ENCODE results near the gene C2CD2.

The C2CD2 gene

DNA sequence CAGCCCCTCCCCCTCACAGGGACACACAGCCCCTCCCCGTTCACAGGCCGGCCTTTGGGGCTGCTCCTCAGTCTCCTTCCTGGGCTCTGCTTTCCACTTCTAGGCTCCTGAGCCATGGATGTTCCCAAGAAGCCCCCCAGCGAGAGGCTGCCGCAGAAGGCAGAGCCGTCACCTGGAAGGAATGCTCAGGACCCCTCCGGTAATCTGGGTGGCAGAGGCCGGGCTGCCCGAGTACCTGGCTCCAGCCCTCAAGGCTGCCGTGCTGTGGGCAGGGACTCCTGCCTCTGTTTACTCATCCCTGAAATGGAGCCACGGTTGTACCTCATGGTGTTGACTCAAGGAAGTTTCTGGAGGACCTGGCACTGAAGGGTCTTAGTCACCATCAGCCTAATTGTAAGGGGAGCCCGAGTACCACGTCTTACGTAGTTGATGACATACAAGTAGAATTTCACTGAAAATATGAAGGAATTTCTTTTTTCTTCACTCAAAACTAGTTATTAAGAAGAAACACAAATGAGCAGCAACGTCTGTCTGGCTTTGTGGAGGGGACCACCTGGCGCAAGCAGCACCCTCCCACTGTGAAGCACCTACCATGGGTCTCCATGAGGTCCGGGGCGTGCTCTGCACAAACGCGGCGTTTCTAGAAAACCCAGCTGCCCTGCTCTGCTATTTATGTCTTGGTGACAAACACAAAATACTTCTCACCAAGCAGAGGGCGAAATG is 108.3 kb downstream of the C2CD2 start:
- DNase-seq (ENCODE audit: low spot score), result no peak

DNA sequence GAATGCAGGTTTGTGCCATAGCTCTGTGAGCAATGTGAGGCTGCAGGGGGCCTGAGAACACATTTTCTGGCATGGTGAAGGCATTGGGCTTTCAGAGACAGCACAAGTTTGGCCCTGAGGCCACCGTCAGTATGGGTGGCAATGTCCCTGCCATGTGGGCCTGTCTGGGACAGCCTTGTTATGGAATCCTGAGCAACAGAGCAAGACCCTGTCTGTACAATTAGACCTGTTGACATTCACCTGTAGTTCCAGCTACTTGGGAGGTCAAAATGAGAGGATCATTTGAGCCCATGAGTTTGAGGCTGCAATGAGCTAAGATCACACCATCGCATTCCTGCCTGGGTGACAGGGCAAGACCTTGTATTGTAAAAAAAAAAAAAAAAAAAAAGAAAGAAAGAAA is 110.2 kb downstream of the C2CD2 start:
- DNase-seq (ENCODE audit: low spot score), result no peak

DNA sequence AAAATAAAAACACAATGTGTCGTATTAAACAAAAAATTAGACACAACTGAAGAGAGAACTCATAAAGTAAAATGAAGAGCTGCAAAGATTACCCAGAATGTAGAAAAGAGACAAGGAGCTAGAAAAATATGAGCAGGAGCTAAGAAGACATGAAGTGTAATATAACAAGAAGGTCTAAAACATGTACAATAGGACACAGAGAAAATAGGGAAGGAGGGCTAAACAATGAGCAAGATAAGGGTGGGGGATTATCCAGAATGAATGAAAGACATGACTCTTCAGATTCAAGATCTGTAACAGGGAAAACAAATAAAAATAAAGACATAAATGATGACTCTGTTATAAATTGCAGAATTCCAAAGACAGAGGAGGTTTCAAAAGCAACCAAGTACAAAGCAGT is 112.9 kb downstream of the C2CD2 start:
- DNase-seq (ENCODE audit: low spot score), result no peak

DNA sequence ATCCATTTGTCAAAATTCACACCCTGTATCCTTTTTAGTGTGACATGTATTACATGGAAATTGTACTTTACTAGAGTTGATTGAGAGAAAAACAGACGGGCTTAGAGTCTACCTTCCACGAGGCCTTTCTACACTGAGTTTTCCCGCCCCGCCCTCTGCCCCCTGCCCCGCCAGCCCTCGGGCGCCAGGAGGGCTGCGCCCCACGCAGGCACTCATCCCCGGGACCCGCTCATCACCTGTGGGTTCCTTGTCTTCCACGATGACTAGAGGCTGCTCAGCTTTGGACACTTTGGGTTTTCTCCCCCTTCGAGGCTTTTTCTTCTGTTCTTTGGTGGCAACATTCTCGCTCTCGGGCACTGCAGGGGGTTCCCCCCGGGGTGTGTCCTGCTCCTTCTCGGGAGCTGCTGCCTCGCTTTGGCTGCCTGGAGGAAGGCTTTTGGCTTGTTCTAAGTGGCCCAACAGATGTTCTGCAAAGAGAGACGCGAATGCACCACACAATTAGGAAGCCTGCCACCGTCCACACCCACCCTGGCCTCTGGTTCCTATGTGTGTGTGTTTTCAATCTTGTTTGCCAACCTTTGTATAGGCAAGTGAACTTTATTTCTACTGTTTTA is 114.3 kb downstream of the C2CD2 start:
- DNase-seq (ENCODE audit: low spot score), result no peak

DNA sequence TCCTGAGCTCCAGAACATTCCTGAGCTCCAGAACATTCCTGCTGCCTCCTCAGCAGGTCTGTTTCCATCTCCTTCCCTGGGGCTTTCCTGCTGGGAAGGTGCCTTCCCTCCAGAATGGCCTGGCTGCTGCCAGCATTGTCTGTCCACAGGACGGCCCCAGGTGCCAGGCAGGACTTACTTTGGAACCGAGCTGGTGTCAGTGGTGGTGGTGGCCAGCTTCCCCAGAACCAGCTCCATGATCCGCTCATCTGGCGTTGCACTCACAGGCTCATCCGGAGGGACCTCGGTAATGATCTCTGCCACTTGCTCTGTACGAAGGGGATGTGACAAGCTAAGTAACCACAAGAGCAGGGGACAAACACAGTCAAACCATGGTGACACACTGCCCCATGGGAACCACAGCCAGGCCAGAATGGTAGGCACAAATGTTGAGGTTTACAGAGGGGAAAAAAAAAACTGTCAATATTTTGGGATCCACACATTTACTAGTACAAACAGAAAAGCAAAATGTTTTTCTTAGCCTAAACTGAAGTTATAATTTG is 116.0 kb downstream of the C2CD2 start:
- no peak for DNase-seq (ENCODE audit: low spot score)

DNA sequence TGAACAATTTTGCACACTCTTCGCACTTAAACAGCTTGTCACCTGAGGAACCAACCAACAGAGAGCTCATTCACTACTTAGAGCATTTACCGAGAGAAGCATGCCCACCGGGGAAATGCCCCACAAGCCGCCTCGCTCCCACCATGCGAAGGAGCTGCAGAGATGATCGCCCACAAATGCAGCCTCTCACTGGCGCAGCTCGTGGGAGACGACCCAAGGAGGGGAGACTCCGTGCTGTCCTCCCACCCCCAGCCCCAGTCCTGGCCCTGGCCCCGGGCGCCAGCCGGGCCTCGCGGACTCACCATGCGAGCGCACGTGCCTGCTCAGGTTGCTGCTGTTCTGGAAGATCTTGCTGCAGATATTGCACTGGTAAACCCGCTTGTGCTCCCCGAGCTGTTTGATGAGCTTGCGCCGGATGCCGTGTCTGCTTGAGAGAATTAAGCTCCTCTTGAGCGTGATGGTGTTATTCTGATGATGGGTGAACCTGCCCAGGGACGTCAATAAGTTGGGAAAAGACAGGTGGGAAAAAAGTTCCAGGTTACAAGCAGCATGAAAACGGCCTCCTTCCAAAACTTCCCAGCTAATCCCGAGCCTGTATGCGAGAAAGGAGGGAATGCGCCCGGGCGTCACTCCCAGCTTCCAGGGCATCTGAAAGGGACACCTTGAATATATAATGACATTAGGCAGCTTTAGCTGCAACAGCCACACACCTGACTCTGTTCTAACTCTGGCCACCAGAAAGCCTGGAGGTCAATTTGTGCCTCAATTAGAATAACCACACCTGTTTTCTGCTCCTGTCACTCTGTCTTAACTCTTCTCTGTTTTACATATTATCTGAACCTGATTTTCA is 117.4 kb downstream of the C2CD2 start:
- DNase-seq (ENCODE audit: low spot score), result no peak

DNA sequence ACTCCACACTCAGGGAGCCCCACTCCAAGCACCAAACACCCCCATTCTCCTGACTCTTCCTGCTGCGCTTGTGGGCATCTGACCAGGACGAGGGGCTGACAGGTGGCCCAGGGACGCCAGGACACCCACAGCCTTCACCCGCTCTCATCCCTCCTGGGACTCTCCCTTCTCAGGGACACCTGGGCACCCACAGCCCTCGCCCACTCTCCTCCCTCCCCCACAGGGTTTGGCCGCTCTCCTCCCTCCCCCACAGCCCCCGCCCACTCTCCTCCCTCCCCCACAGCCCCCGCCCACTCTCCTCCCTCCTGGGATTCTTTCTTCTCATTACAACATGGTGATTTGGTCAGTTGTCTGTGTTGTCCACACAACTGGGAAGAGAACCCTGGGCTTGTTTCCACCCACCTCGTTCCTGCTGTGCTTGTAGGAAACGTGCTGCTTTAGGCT is 118.1 kb downstream of the C2CD2 start:
- DNase-seq (ENCODE audit: low spot score), result no peak
